Mesendoderm (in vitro differentiated cells): ENCODE results near the gene EIF4G3.

Experiments used
- DNase-seq: peaks from one replicate; pipeline ENCODE4 v3.0.0; 2013
- H2AK5ac ChIP-seq: 2 replicates; pipeline ENCODE4 v1.6.1; 2013; ENCODE audit warnings: low read length, inconsistent platforms
- H2BK120ac ChIP-seq: 2 replicates; pipeline ENCODE4 v1.6.1; 2013; ENCODE audit warnings: low read depth, mild to moderate bottlenecking, low read length, moderate library complexity, mixed read lengths
- H2BK15ac ChIP-seq: replicated peaks from 2 replicates; pipeline ENCODE4 v1.6.1; 2013; ENCODE audit warnings: low read depth, mild to moderate bottlenecking, moderate library complexity
- H2BK5ac ChIP-seq: 2 replicates; pipeline ENCODE4 v1.6.1; 2013; ENCODE audit warnings: low read length, inconsistent platforms
- H3K18ac ChIP-seq: 2 replicates; pipeline ENCODE4 v1.6.1; 2013; ENCODE audit warnings: mild to moderate bottlenecking, low read length, mixed read lengths
- H3K23ac ChIP-seq: one replicate; pipeline ENCODE4 v1.6.1; 2013; ENCODE audit warnings: low read length
- H3K27ac ChIP-seq: 2 replicates; pipeline ENCODE4 v1.5.1; 2013; ENCODE audit warnings: low read depth, mild to moderate bottlenecking, inconsistent platforms, low read length, moderate library complexity
- H3K27me3 ChIP-seq: 2 replicates; pipeline ENCODE4 v1.6.1; 2013; ENCODE audit warnings: low read length, control low read depth, mild to moderate bottlenecking, inconsistent platforms; ENCODE audit not compliant: insufficient read depth, poor library complexity
- H3K36me3 ChIP-seq: 2 replicates; pipeline ENCODE4 v1.6.1; 2013; ENCODE audit warnings: low read length, inconsistent platforms; ENCODE audit not compliant: control insufficient read depth, insufficient read depth
- H3K4ac ChIP-seq: one replicate; pipeline ENCODE4 v1.6.1; 2013; ENCODE audit warnings: low read depth, mild to moderate bottlenecking, low read length, moderate library complexity
- H3K4me1 ChIP-seq: 2 replicates; pipeline ENCODE4 v1.6.1; 2013; ENCODE audit warnings: low read depth, low read length, inconsistent platforms; ENCODE audit not compliant: control insufficient read depth
- H3K4me2 ChIP-seq: 2 replicates; pipeline ENCODE4 v1.6.1; 2013; ENCODE audit warnings: low read length
- H3K4me3 ChIP-seq: 2 replicates; pipeline ENCODE4 v1.5.1; 2013; ENCODE audit warnings: mild to moderate bottlenecking, low read length
- H3K56ac ChIP-seq: one replicate; pipeline ENCODE4 v1.6.1; 2013; ENCODE audit warnings: low read length
- H3K79me1 ChIP-seq: 2 replicates; pipeline ENCODE4 v1.6.1; 2013; ENCODE audit warnings: low read length, inconsistent platforms
- H3K79me2 ChIP-seq: 2 replicates; pipeline ENCODE4 v1.6.1; 2013; ENCODE audit warnings: mild to moderate bottlenecking, low read length; ENCODE audit not compliant: control insufficient read depth, insufficient read depth
- H3K9ac ChIP-seq: 2 replicates; pipeline ENCODE4 v1.6.1; 2013; ENCODE audit warnings: low read length, inconsistent platforms
- H4K5ac ChIP-seq: one replicate; pipeline ENCODE4 v1.6.1; 2013; ENCODE audit warnings: low read length
- H4K8ac ChIP-seq: one replicate; pipeline ENCODE4 v1.6.1; 2013; ENCODE audit warnings: low read depth, mild to moderate bottlenecking, control low read depth, low read length, moderate library complexity
- WGBS: extraction: QIAGEN DNeasy Blood & Tissue Kit; methylation state at CpG from one replicate; pipeline ENCODE4 v1.1.7; 2013; ENCODE audit warnings: low lambda C conversion rate, missing lambda C conversion rate; ENCODE audit not compliant: insufficient coverage; ENCODE audit errors: extremely low coverage; 5-methylcytosine and 5-hydroxymethylcytosine counted together

The EIF4G3 gene

GRCh38 chr1:20956272-20956671 is 220.4 kb downstream of the EIF4G3 start:
- Histone ChIP-seq H2AK5ac (no peak overlapping the region), H4K8ac (no peak overlapping the region), H3K9ac (no peak overlapping the region), H3K79me1 (no peaks in the 10 kb centered on the region), H3K27ac (no peak overlapping the region), H2BK120ac (no peak overlapping the region), H3K23ac (no peak overlapping the region), H2BK5ac (no peak overlapping the region), H3K4me2 (no peak overlapping the region), H2BK15ac (no peak overlapping the region), H4K5ac (no peak overlapping the region), H3K4ac (no peak overlapping the region), H3K27me3 (no peaks in the 10 kb centered on the region), H3K36me3 (no peaks in the 10 kb centered on the region), H3K4me1 (no peaks in the 10 kb centered on the region), H3K56ac (no peak overlapping the region), H3K18ac (no peak overlapping the region), H3K79me2 (no peaks in the 10 kb centered on the region), H3K4me3 (no peak overlapping the region)
- peak; percentile 14 for DNase-seq
- no CpG with 5 or more reads among the region's 1 CpG for WGBS

GRCh38 chr1:20950679-20951078 is 226.0 kb downstream of the EIF4G3 start:
- no CpG with 5 or more reads among the region's 3 CpGs for WGBS
- no peak overlapping the region for H2BK5ac ChIP-seq
- H3K4me3 ChIP-seq, result no peak overlapping the region
- no peak overlapping the region for H3K27ac ChIP-seq
- no peak for DNase-seq
- no peak overlapping the region for H2BK15ac ChIP-seq
- H3K56ac ChIP-seq, result no peak overlapping the region
- no peak overlapping the region for H2BK120ac ChIP-seq
- no peaks in the 10 kb centered on the region for H3K79me1 ChIP-seq
- no peak overlapping the region for H4K8ac ChIP-seq
- no peak overlapping the region for H2AK5ac ChIP-seq
- H3K79me2 ChIP-seq, result no peaks in the 10 kb centered on the region
- no peaks in the 10 kb centered on the region for H3K36me3 ChIP-seq
- H4K5ac ChIP-seq, result no peak overlapping the region
- H3K4me2 ChIP-seq, result no peak overlapping the region
- no peak overlapping the region for H3K23ac ChIP-seq
- no peaks in the 10 kb centered on the region for H3K27me3 ChIP-seq
- H3K18ac ChIP-seq, result no peak overlapping the region
- peaks cover 2% of the 10 kb centered on the region for H3K4me1 ChIP-seq
- no peak overlapping the region for H3K4ac ChIP-seq
- no peak overlapping the region for H3K9ac ChIP-seq

- H3K79me2 ChIP-seq, result no peaks in the 10 kb centered on the region
- no CpG with 5 or more reads among the region's 9 CpGs for WGBS
- H2AK5ac ChIP-seq, result no peak overlapping the region
- H3K4ac ChIP-seq, result no peak overlapping the region
- no peak overlapping the region for H2BK5ac ChIP-seq
- H3K27ac ChIP-seq, result no peak overlapping the region
- H4K5ac ChIP-seq, result no peak overlapping the region
- no peak overlapping the region for H3K4me2 ChIP-seq
- H2BK120ac ChIP-seq, result no peak overlapping the region
- H3K79me1 ChIP-seq, result no peaks in the 10 kb centered on the region
- H3K4me1 ChIP-seq, result peaks cover 2% of the 10 kb centered on the region
- H3K9ac ChIP-seq, result no peak overlapping the region
- H3K18ac ChIP-seq, result no peak overlapping the region
- H3K56ac ChIP-seq, result no peak overlapping the region
- DNase-seq, result peak; percentile 78
- no peak overlapping the region for H2BK15ac ChIP-seq
- no peak overlapping the region for H4K8ac ChIP-seq
- H3K27me3 ChIP-seq, result no peaks in the 10 kb centered on the region
- H3K36me3 ChIP-seq, result no peaks in the 10 kb centered on the region
- H3K4me3 ChIP-seq, result no peak overlapping the region
- no peak overlapping the region for H3K23ac ChIP-seq
Observed at GRCh38 chr1:20949871-20950590, 226.7 kb downstream of the EIF4G3 start.

- H3K4me1 ChIP-seq, result peaks cover 2% of the 10 kb centered on the region
- H3K36me3 ChIP-seq, result no peaks in the 10 kb centered on the region
- H2BK120ac ChIP-seq, result no peak overlapping the region
- no peak overlapping the region for H3K56ac ChIP-seq
- H3K4me3 ChIP-seq, result no peak overlapping the region
- peak; percentile 23 for DNase-seq
- H3K79me1 ChIP-seq, result no peaks in the 10 kb centered on the region
- WGBS, result no CpG with 5 or more reads among the region's 6 CpGs
- H3K4me2 ChIP-seq, result no peak overlapping the region
- no peak overlapping the region for H4K8ac ChIP-seq
- H3K79me2 ChIP-seq, result no peaks in the 10 kb centered on the region
- H3K9ac ChIP-seq, result no peak overlapping the region
- no peak overlapping the region for H2BK5ac ChIP-seq
- H3K27me3 ChIP-seq, result no peaks in the 10 kb centered on the region
- H4K5ac ChIP-seq, result no peak overlapping the region
- H3K23ac ChIP-seq, result no peak overlapping the region
- H2AK5ac ChIP-seq, result no peak overlapping the region
- H3K18ac ChIP-seq, result no peak overlapping the region
- H2BK15ac ChIP-seq, result no peak overlapping the region
- no peak overlapping the region for H3K27ac ChIP-seq
- no peak overlapping the region for H3K4ac ChIP-seq
Observed at GRCh38 chr1:20948101-20948500, 228.6 kb downstream of the EIF4G3 start.

GRCh38 chr1:20947409-20947808 is 229.3 kb downstream of the EIF4G3 start:
- Histone ChIP-seq H3K9ac (no peak overlapping the region), H3K4me2 (no peak overlapping the region), H3K4me1 (peaks cover 2% of the 10 kb centered on the region), H2BK15ac (no peak overlapping the region), H3K36me3 (no peaks in the 10 kb centered on the region), H3K27ac (no peak overlapping the region), H4K5ac (no peak overlapping the region), H2BK120ac (no peak overlapping the region), H3K4me3 (no peak overlapping the region), H2BK5ac (no peak overlapping the region), H2AK5ac (no peak overlapping the region), H3K79me2 (no peaks in the 10 kb centered on the region), H3K23ac (no peak overlapping the region), H3K79me1 (no peaks in the 10 kb centered on the region), H4K8ac (no peak overlapping the region), H3K27me3 (no peaks in the 10 kb centered on the region), H3K4ac (no peak overlapping the region), H3K18ac (no peak overlapping the region), H3K56ac (no peak overlapping the region)
- DNase-seq, result no peak
- no CpG with 5 or more reads among the region's 2 CpGs for WGBS

GRCh38 chr1:20936621-20937020 is 240.1 kb downstream of the EIF4G3 start:
- Histone ChIP-seq H3K4ac (no peak overlapping the region), H3K79me1 (no peaks in the 10 kb centered on the region), H2BK120ac (no peak overlapping the region), H3K9ac (no peak overlapping the region), H3K4me2 (no peak overlapping the region), H2BK15ac (no peak overlapping the region), H4K5ac (no peak overlapping the region), H3K56ac (no peak overlapping the region), H3K4me3 (no peak overlapping the region), H3K18ac (no peak overlapping the region), H4K8ac (no peak overlapping the region), H3K27ac (no peak overlapping the region), H3K79me2 (no peaks in the 10 kb centered on the region), H3K36me3 (no peaks in the 10 kb centered on the region), H3K4me1 (no peaks in the 10 kb centered on the region), H3K27me3 (no peaks in the 10 kb centered on the region), H2BK5ac (no peak overlapping the region), H2AK5ac (no peak overlapping the region), H3K23ac (no peak overlapping the region)
- DNase-seq, result no peak
- no CpG with 5 or more reads among the region's 2 CpGs for WGBS
